WTC11 (cell line): ENCODE results near the gene TBX2. TPM values are rescaled to one million over a fixed set of nuclear protein-coding genes. Genes with fewer than 3 reads are reported as not detected.

Experiments used
- ATAC-seq: fragments of 200-7000 bp; cut with Tn5 transposase; 2 replicates; pipeline ENCODE4 v1.10.0; 2021; ENCODE audit warnings: mild to moderate bottlenecking, moderate library complexity
- CTCF ChIA-PET: fragments of 300-600 bp; sonication (Branson Sonifier 250); formaldehyde crosslinking; loops from one replicate; lab custom pipeline; 2021; ENCODE audit warnings: antibody characterized with exemption; lab: Charles Lee
- POLR2A ChIA-PET: fragments of 350-600 bp; sonication (Branson Sonifier 250); formaldehyde crosslinking; loops from one replicate; lab custom pipeline; 2021; ENCODE audit warnings: antibody characterized with exemption; lab: Charles Lee
- DNase-seq: peaks from one replicate; pipeline ENCODE4 v3.0.0; 2021; ENCODE audit warnings: low spot score
- H3K27ac Mint-ChIP-seq: 2 replicates; pipeline ENCODE4 v1.8.0; 2021; ENCODE audit warnings: mixed read lengths
- H3K27me3 Mint-ChIP-seq: 2 replicates; pipeline ENCODE4 v1.8.0; 2021; ENCODE audit warnings: low read depth, mild to moderate bottlenecking, moderate library complexity, mixed read lengths
- H3K36me3 Mint-ChIP-seq: 2 replicates; pipeline ENCODE4 v1.8.0; 2021; ENCODE audit warnings: mixed read lengths
- H3K4me1 Mint-ChIP-seq: 2 replicates; pipeline ENCODE4 v1.8.0; 2022; ENCODE audit warnings: mixed read lengths
- H3K4me3 Mint-ChIP-seq: 2 replicates; pipeline ENCODE4 v1.8.0; 2021; ENCODE audit warnings: mild to moderate bottlenecking, moderate library complexity, mixed read lengths
- H3K9me3 Mint-ChIP-seq: 2 replicates; pipeline ENCODE4 v1.8.0; 2021; ENCODE audit warnings: mixed read lengths
- AFF4 ChIP-seq: sonication (generic); formaldehyde crosslinking; IDR thresholded peaks from 2 replicates; pipeline ENCODE4 v1.8.1; 2023; ENCODE audit warnings: mild to moderate bottlenecking, missing genetic modification reagents, borderline replicate concordance
- CBFB ChIP-seq: sonication (generic); formaldehyde crosslinking; IDR thresholded peaks from 2 replicates; pipeline ENCODE4 v1.8.1; 2022; ENCODE audit warnings: mild to moderate bottlenecking, low read depth, missing genetic modification reagents
- CTCF ChIP-seq: fragments of 200-600 bp; IDR thresholded peaks from 2 replicates; pipeline ENCODE4 v1.8.0; 2022; ENCODE audit warnings: antibody characterized with exemption
- E2F1 ChIP-seq: sonication (generic); formaldehyde crosslinking; IDR thresholded peaks from 2 replicates; pipeline ENCODE4 v1.8.0; 2022; ENCODE audit warnings: mild to moderate bottlenecking, missing genetic modification reagents
- JUN ChIP-seq: sonication (generic); formaldehyde crosslinking; IDR thresholded peaks from 2 replicates; pipeline ENCODE4 v1.8.0; 2023; ENCODE audit warnings: mild to moderate bottlenecking, missing genetic modification reagents
- MXD4 ChIP-seq: fragments of 250-450 bp; sonication (Bioruptor Pico); IDR thresholded peaks from 2 replicates; pipeline ENCODE4 v1.8.0; 2021; ENCODE audit warnings: mild to moderate bottlenecking, moderate library complexity, borderline replicate concordance
- MYBL2 ChIP-seq: sonication (generic); formaldehyde crosslinking; IDR thresholded peaks from 2 replicates; pipeline ENCODE4 v1.8.1; 2023; ENCODE audit warnings: mild to moderate bottlenecking, moderate library complexity, missing genetic modification reagents
- NFE2L1 ChIP-seq: sonication (generic); formaldehyde crosslinking; IDR thresholded peaks from 2 replicates; pipeline ENCODE4 v1.8.1; 2023; ENCODE audit warnings: missing genetic modification reagents
- NR2C2 ChIP-seq: sonication (generic); formaldehyde crosslinking; IDR thresholded peaks from 2 replicates; pipeline ENCODE4 v1.8.0; 2022; ENCODE audit warnings: mild to moderate bottlenecking, missing genetic modification reagents
- PRDM15 ChIP-seq: sonication (generic); formaldehyde crosslinking; IDR thresholded peaks from 2 replicates; pipeline ENCODE4 v1.8.0; 2022; ENCODE audit warnings: missing genetic modification reagents
- RELA ChIP-seq: sonication (generic); formaldehyde crosslinking; IDR thresholded peaks from 2 replicates; pipeline ENCODE4 v1.8.1; 2022; ENCODE audit warnings: missing genetic modification reagents, mild to moderate bottlenecking, borderline replicate concordance
- RORB ChIP-seq: fragments of 250-450 bp; sonication (Bioruptor Pico); IDR thresholded peaks from 2 replicates; pipeline ENCODE4 v1.9.0; 2021; ENCODE audit warnings: mild to moderate bottlenecking
- SMAD3 ChIP-seq: sonication (generic); formaldehyde crosslinking; IDR thresholded peaks from 2 replicates; pipeline ENCODE4 v1.8.0; 2022; ENCODE audit warnings: missing genetic modification reagents, mild to moderate bottlenecking, borderline replicate concordance
- TP53 ChIP-seq: sonication (generic); formaldehyde crosslinking; IDR thresholded peaks from 2 replicates; pipeline ENCODE4 v1.8.1; 2023; ENCODE audit warnings: mild to moderate bottlenecking, missing genetic modification reagents
- ZBTB21 ChIP-seq: sonication (generic); formaldehyde crosslinking; IDR thresholded peaks from 2 replicates; pipeline ENCODE4 v1.8.1; 2023; ENCODE audit warnings: mild to moderate bottlenecking, missing genetic modification reagents, borderline replicate concordance
- ZNF138 ChIP-seq: sonication (generic); formaldehyde crosslinking; conservative IDR thresholded peaks from 2 replicates; pipeline ENCODE4 v1.8.1; 2022; ENCODE audit warnings: mild to moderate bottlenecking, moderate library complexity, missing genetic modification reagents
- ZNF281 ChIP-seq: sonication (generic); formaldehyde crosslinking; IDR thresholded peaks from 2 replicates; pipeline ENCODE4 v1.8.0; 2023; ENCODE audit warnings: mild to moderate bottlenecking, missing genetic modification reagents
- total RNA-seq: library from RNA; stranded (reverse); gene quantifications from 3 replicates; pipeline ENCODE4 v1.2.3, GENCODE V29; 2021
- TF ChIP-seq, protein P1 (sequence below): sonication (generic); formaldehyde crosslinking; IDR thresholded peaks from 2 replicates; pipeline ENCODE4 v1.8.1; 2022; ENCODE audit warnings: mild to moderate bottlenecking, moderate library complexity, missing genetic modification reagents
- TF ChIP-seq, protein P2 (sequence below): sonication (generic); formaldehyde crosslinking; IDR thresholded peaks from 2 replicates; pipeline ENCODE4 v1.8.1; 2023; ENCODE audit warnings: mild to moderate bottlenecking, missing genetic modification reagents

Gene TBX2
- total RNA-seq, 1 experiment from 2014 or later, result 0.09 TPM

GRCh38 chr17:61381537-61381936 is 18.1 kb upstream of the TBX2 start:
- ChIA-PET CTCF (no interaction called here), POLR2A (no interaction called here)
- ATAC-seq, result no peak
- DNase-seq, result no peak
- Mint-ChIP-seq H3K27me3 (no peaks in the 10 kb centered on the region; the same call in 1 of the 2 replicates), H3K4me1 (peaks cover 12% of the 10 kb centered on the region; the same call in 1 of the 2 replicates), H3K9me3 (no peaks in the 10 kb centered on the region), H3K27ac (no peak overlapping the region), H3K36me3 (no peaks in the 10 kb centered on the region), H3K4me3 (no peak overlapping the region)
- TF ChIP-seq CBFB (no peak), ZNF138 (CRISPR knock-in tag) (no peak), ZBTB21 (CRISPR knock-in tag) (no peak), NR2C2 (CRISPR knock-in tag) (no peak), AFF4 (no peak), NFE2L1 (CRISPR knock-in tag) (no peak), JUN (CRISPR knock-in tag) (no peak), SMAD3 (CRISPR knock-in tag) (no peak), PRDM15 (no peak), E2F1 (CRISPR knock-in tag) (no peak), MXD4 (CRISPR knock-in tag) (no peak), CTCF (no peak), MYBL2 (no peak), ZNF281 (CRISPR knock-in tag) (no peak), RELA (CRISPR knock-in tag) (no peak), TP53 (no peak), RORB (CRISPR knock-in tag) (no peak)
- TF ChIP-seq, protein P1, sequence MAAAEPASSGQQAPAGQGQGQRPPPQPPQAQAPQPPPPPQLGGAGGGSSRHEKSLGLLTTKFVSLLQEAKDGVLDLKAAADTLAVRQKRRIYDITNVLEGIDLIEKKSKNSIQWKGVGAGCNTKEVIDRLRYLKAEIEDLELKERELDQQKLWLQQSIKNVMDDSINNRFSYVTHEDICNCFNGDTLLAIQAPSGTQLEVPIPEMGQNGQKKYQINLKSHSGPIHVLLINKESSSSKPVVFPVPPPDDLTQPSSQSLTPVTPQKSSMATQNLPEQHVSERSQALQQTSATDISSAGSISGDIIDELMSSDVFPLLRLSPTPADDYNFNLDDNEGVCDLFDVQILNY (CRISPR knock-in tag), result no peak
- TF ChIP-seq, protein P2, sequence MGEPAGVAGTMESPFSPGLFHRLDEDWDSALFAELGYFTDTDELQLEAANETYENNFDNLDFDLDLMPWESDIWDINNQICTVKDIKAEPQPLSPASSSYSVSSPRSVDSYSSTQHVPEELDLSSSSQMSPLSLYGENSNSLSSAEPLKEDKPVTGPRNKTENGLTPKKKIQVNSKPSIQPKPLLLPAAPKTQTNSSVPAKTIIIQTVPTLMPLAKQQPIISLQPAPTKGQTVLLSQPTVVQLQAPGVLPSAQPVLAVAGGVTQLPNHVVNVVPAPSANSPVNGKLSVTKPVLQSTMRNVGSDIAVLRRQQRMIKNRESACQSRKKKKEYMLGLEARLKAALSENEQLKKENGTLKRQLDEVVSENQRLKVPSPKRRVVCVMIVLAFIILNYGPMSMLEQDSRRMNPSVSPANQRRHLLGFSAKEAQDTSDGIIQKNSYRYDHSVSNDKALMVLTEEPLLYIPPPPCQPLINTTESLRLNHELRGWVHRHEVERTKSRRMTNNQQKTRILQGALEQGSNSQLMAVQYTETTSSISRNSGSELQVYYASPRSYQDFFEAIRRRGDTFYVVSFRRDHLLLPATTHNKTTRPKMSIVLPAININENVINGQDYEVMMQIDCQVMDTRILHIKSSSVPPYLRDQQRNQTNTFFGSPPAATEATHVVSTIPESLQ (CRISPR knock-in tag), result no peak
